OCI-LY7 (cell line): ENCODE data around the gene POLD3.

Experiments used
- CTCF ChIP-seq: fragments of 200-600 bp; sonication (generic); conservative IDR thresholded peaks from 2 replicates; pipeline ENCODE4 v1.5.1; 2014; ENCODE audit warnings: mild to moderate bottlenecking, antibody characterized with exemption, low read length, moderate library complexity, mixed read lengths
- EZH2phosphoT487 ChIP-seq: fragments of 200-600 bp; sonication (generic); IDR thresholded peaks from 2 replicates; pipeline ENCODE4 v1.6.1; 2018; ENCODE audit warnings: low read depth, borderline replicate concordance, mild to moderate bottlenecking, mixed run types, antibody characterized with exemption, low read length, moderate library complexity, mixed read lengths

- TF ChIP-seq CTCF (no peak), EZH2phosphoT487 (no peak)
Observed at GRCh38 chr11:74641905-74642304, 49.5 kb downstream of the POLD3 start.
